Stimulated activated CD8-positive, alpha-beta memory T cell treated with anti-CD3 and anti-CD28 coated beads, Interleukin-4, amount 100 ng/mL, for 24 hours (primary cell): ENCODE data around the gene FGF1.

Experiments
- DNase-seq: peaks from one replicate; pipeline ENCODE4 v3.0.0-alpha.2; 2020; ENCODE audit warnings: low read depth

The FGF1 gene

GRCh38 chr5:142685418-142686209 lies at the start of gene FGF1:
FGF1 (minus strand) TSS chr5:142686090; CDS start chr5:142614127, 71,963 bp downstream.
- DNase-seq = no peak

DNA sequence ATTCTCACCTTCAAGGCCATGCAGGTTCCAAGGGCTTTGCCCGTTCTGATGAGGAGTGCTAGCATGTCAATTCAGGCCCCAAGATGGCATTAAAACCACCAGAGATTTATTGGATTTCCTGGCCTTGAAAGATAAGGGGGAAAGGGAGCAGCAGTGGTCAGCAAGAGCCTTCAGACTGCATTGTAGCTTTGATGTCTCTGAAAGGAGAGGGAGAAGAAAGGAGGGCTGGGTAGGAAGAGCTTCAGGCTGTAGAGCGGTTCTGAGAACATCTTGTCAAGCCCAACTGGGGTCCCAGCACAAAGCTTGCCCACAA lies 41.8 kb upstream of the FGF1 start:
- no peak for DNase-seq

DNA sequence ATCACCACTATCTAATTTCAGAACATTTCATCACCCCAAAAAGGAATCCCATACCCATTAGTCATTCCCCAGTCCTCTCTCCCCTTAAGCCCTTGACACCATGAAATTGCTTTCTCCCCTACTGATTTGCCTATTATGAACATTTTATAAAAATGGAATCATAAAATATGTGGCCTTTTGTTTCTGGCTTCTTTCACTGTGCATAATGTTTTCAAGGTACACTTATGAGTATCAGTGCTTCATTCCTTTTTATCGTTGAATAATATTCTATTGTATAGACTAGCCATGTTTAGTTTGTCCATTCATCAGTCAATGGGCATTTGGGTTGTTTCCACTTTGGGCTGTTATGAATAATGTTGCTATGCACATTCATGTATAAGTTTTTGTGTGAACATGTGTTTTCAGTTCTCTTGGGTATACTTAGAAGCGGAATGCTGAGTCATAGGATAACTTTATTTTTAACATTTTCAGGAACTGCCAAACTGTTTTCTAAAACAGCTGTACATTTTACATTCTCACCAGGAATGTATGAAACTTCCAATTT lies 40.4 kb upstream of the FGF1 start:
- no peak for DNase-seq

GRCh38 chr5:142725231-142726187 lies 39.6 kb upstream of the FGF1 start:
- no peak for DNase-seq

DNA sequence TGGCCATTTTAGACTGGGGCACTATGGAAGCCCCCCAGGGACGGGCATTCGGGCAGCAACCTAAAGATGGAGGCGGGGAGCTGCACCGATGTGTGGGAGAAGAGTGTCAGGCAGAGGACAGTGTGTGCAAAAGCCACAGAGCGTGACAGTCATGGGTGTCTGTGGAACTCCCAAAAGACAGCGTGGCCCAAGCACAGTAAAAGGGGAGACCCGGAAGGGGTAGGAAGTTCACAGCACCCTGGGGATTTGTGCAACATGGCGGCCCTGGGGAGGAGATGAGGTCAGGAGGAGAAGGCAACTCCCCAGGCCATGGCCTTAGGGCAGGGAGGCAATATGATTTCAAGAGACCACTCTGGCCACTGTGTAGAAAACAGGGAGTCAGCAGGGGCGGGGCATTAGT lies 38.9 kb upstream of the FGF1 start:
- no peak for DNase-seq

- no peak for DNase-seq
These were observed 37.0 kb upstream of the FGF1 start for GRCh38 chr5:142722896-142723295.

GRCh38 chr5:142722146-142722545 lies 36.3 kb upstream of the FGF1 start:
- DNase-seq = no peak

GRCh38 chr5:142720641-142721271 lies 34.9 kb upstream of the FGF1 start:
- no peak for DNase-seq

- no peak for DNase-seq
These were observed 34.0 kb upstream of the FGF1 start for GRCh38 chr5:142719836-142720370.

DNA sequence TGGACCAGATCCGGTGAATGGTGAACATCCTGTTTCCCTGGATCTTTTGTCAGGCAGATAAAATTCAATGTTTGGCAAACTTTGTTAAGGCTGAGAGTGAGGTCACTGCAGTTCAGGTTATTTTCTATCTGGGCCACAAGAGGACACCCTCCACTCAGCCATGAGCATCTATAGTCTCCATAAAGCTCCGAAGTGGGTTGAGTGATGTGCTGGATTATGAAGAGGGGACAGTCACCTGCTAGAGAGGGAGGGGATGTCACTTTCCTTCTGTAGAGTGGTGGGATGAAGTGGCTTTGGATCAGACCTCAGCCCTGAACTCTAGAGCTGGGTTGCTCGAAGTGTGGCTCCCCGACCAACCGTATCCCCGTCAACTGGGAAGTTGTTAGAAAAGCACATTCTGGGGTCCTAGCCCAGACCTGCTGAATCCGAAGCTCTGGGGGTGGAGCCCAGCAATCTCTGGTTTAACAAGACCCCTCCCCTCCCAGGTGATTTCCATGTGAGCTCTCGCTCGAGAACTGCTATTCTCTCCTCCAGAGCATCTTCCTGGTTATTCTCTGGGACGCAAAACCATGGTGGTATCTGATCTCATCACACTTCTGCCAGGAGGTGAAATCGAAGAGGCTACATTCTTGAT lies 31.8 kb upstream of the FGF1 start:
- DNase-seq = no peak

DNA sequence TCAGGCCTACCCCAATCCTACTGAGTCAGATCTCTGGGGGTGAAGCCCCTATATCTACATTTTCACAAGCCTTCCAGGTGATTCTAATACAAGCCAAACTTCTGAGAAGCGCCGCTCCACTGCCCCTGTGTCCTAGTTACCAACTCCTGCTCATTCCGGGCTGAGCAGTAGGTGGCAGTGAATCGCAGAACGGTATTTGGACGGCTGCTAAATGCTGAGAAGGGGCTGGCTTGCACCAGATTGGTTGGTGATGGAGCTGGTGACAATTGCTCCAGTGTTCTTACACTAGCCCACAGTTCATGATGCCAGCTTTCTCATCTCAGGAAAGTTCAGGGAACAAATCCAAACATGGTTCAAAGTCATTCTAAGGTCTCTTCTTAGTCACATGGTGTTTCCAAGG lies 31.1 kb upstream of the FGF1 start:
- DNase-seq = no peak

DNA sequence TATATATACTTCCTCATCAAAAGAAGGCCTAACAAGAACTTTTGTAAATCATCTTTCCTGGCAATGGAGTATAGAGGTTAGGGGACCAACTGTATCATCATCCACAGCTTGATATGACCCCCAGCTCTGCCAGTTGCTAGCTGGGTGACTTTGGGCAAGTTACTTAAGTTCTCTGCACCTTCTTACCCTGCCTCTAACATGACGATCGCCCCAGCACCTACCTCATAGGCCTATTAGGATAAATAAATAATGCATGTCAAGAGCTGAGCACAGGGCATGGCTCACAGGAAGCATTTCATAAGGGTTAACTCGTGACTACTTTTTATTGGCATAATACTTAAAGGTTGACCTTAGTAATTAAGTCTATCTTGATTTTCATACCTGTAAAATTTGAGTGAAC lies 29.4 kb upstream of the FGF1 start:
- DNase-seq = no peak

DNA sequence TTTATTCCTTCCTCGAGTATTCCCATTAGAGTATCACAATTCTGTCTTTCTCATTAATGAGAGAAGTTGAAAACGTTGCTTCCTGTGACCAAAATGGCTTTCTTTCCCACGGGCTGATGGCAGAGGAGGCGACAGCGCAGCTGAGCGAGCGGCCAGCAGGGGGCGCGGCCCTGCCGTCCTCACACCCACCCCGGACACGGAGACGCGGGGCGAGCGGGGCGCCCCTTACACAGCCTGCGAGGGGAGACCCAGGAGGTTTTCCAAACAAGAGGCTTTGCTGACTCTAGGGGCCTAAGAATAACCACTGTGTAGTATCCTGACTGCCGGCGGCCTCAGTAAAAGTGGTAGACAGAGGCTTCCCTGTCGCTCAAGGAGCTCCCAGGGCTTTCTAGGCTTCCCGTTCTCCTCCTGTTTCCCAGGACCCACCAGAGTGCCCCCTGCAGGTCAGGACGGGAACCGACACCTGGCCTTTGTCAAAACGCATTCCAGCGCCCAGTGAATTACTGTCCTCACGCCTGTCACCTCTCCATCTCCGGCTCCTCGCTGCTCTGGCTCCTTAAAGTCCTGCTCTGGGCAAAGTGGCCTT lies 27.3 kb upstream of the FGF1 start:
- DNase-seq = peak; percentile 79

- DNase-seq = no peak
These were observed 17.3 kb upstream of the FGF1 start for GRCh38 chr5:142703153-142703552.

- no peak for DNase-seq
These were observed 15.9 kb upstream of the FGF1 start for GRCh38 chr5:142701673-142702311.

DNA sequence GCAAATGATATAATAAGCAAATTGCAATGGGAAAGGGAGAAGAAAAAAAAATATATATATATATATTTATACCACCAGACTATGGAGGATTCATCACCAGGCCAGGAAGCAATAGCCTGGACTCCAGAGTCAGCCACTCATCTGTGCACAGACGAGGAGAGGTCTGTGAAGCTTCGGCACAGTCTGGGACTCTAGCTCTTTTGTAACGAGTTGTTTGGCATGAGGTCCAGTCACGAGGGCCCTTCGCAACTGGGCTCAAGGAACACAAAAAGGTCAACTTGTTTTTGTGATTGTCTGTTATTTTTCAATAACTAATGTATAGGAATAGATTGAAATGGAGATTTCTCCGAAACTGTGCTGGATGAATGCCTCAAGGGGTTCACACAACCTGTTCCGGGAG lies 14.7 kb upstream of the FGF1 start:
- DNase-seq = no peak

- peak; percentile 56 for DNase-seq
These were observed 13.4 kb upstream of the FGF1 start for GRCh38 chr5:142699184-142699720.

DNA sequence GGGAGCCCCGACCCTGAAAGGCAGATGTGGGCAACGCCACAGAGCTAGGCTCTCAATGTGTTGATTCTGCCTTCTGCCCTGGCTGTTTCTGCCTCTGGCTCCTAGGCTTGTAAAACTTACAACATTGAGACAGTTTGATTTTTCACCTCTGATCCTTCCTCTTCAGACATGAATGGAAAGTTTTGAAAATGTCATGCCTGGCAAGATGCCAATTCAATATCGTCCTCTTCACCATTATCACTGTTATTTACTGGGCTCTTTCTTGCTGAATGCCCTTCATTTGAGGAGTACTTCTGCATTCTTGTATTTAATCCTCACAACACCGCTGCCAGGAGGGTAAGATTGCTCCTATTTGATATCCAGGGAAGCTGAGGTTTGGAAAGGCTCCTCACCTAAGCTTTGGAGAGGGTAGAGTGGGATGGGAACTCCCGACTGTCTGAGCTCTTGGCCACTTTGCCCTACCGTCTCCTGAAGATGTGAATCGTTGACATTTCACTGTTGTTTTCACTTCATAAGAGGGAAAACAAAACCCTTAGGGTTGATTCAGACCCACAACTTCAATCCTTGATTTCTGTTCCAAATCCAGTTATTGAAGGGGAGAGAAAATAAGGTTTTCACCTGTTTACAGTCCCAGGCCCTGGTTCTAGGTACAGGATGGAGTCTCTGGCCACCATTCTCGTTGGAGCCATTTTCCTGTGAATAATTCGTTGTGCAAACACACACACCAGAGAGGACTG lies 12.7 kb upstream of the FGF1 start:
- DNase-seq = no peak

- no peak for DNase-seq
These were observed 11.7 kb upstream of the FGF1 start for GRCh38 chr5:142697356-142698255.
